Heart left ventricle (tissue), 13 donors: ENCODE measurements around the gene KCP.

ENCODE experiments used
- CTCF ChIP-seq, 12 donors: fragments of 200-600 bp; sonication (generic) in 4 of 12; IDR thresholded peaks; one replicate each; pipeline versions ENCODE4 v1.5.0 to v1.8.0; 2018 to 2022; ENCODE audit warnings: antibody characterized with exemption in 12 of 12, mild to moderate bottlenecking in 5 of 12
- POLR2A ChIP-seq, 2 donors: fragments of 450-650 bp; IDR thresholded peaks; one replicate each; pipeline ENCODE4 v1.6.1; 2017; ENCODE audit warnings: antibody characterized with exemption in 2 of 2, mild to moderate bottlenecking in 2 of 2, moderate library complexity in 2 of 2
- donor health status: ischemic (EF 13 %, LVEDD 7.1; RV severe dilation, severe dysfunction).
- donor health status: DM: no; HTN: yes; CAD: no.
- donor health status: DM: no; HTN: no; CAD: no.
- donor health status: ischemic (EF 25% LVEDD 6.9; RV normal size, moderate dysfunction).
- donor health status: ischemic (EF 25% LVEDD 5.7; RV mildly dilated, moderate dysfunction).
- donor health status: ischemic (EF 35%, LVEDD 5.7; RV mildly dilated, moderate dysfunction).
- donor health status: nonischemic (EF 11% LVEDD 7.7; RV severe dilation, severe dysfunction).
- donor health status: DM: yes; HTN: yes; CAD: no.
- donor health status: PGD.
- donor health status: ischemic (EF 29% LVEDD 5.4; RV normal size, mild dysfunction).
- donor health status: nonischemic (EF 23%, LVEDD 6.1; RV moderate dilation, normal function).

GRCh38 chr7:128887169-128888038 is 23.1 kb downstream of the KCP start:
- TF ChIP-seq CTCF (IDR thresholded peaks at IDR 0.05), result no peak
- no peak for TF ChIP-seq POLR2A (IDR thresholded peaks at IDR 0.05)
